ENCODE measurements around the gene BCAR1.

Gene BCAR1

DNA sequence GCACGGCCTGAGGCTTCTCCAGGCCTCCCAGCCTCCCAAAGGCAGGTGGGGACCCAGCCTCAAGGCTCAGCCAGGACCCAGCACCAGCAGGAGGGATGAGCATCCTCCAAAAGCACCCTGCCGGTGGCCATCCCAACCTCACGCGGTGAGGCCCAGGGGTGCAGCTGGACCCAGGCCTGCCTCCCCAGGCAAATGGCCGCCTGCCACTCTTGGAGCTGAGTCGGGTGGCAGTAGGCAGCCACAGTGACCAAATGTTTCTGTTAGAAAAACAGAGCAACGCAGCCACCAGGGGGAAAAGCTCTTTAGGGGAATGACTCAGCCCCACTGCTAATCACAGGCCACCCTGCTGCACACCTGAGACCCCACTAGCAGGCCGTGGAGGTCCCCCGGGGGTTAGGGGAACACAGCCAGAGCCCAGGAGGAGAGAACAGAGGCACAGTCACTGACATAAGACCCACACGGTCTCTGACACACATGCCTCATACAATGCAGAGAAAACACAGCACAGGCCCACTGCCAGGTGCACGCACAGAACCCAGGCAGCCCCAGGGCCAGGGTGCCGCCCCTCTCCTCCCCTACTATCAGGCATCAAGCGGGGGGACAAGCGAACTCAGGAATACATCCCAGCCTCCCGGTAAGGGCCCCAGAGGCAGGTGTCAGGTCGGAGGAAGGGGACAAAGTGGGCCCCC lies 12.4 kb downstream of the BCAR1 start:
- no peak for DNase-seq (ENCODE audit: low read depth)

- DNase-seq (ENCODE audit: low read depth), result no peak
Measured at GRCh38 chr16:75238132-75238852, 13.1 kb downstream of the BCAR1 start.

DNA sequence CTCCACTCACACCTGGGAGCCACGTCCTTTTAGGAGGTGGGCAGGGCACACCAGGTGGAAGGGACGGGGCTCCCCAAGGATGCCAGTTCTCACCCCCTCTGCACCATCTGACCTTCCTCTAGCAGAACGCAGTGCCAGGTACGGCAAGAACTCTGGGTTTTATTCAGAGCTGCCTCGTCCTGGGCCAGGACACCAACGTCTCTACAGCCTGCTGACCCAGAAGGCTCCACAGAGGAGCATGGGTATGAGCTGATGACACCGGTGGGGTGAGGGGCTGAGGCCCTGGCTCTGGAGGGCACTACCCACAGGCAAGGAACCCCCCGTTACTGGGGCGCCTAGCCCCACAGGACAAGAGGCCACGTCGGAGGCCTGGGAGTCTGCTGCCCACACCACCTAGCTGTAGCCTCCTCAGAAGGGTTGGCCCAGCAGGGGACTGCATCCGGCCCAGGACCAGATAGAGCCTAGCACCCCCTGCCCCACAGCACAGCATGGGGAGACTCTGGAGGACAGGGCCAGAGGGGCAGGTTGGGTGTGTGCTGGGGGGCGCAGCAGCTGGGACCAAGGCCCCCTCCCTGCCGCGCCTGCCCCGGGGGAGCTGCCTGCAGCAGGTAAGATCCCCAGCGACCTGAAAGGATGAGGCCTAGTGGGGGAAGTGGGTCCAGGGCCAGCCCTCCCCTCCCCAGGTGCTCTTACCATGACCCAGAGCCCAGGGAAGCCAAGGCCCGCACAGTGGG lies 13.9 kb downstream of the BCAR1 start:
- no peak for DNase-seq (ENCODE audit: low read depth)

GRCh38 chr16:75236736-75237397 lies 14.6 kb downstream of the BCAR1 start:
- no peak for DNase-seq (ENCODE audit: low read depth)

GRCh38 chr16:75236232-75236631 lies 15.2 kb downstream of the BCAR1 start:
- no peak for DNase-seq (ENCODE audit: low read depth)

DNA sequence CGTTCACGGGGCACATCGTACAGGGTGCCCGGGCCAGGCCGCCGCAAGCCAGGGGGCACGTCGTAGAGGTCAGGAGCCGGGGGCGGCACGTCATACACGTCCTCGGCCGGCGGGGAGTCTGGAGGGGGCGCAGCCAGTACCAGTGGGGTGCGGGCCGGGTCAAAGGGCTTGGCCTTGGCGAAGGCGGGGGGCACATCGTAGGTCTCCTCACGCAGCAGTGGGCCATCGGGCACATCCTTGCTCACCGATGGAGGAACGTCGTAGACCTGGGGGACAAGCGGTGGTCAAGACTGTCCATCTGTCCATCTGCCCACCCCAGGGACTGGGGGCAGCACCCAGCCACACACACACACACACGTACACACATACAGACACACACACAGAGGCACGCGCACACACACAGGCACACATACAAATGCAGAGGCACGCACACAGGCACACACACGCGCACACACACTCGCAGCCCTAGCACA lies 15.7 kb downstream of the BCAR1 start:
- no peak for DNase-seq (ENCODE audit: low read depth)

DNA sequence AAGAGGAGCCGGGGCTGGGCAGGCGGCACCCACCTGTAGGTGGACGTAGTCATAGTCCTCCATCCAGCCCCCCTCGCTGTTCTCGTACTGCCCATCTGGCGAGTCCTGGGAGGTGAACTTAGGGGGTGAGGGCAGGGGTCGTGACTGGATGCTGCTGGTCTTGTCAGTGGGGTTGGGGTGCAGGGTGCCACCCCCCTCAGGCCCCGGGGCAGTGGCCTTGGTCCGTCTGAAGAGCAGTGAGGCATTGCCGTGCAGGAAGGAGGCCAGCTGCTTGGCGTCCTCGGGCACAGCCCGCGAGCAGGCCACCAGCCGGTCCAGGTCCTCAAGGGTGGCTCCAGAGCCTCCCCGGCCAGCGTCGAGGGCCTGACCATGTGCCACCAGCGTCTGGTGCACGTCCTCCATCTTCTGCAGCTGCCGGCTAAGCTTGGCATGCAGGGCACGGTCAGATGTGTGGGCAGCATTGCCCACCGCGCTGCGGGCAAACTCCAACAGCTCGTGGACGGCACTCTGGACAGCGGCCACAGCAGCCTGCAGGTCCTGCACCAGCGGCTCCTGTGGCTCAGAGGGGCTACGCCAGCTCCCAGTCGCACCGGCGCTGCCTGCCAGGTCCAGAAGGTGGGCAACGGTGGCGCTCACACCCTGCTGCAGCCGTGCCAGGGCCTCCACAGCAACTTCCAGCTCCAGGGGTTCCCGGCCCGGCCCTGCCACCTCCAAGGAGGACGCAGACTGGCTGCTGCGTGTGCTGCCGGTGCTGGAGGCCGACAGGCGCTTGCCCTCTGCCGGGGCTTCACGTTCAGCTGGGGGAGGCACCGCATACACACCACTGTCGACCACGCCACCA lies 16.3 kb downstream of the BCAR1 start:
- DNase-seq (ENCODE audit: low read depth), result no peak

DNA sequence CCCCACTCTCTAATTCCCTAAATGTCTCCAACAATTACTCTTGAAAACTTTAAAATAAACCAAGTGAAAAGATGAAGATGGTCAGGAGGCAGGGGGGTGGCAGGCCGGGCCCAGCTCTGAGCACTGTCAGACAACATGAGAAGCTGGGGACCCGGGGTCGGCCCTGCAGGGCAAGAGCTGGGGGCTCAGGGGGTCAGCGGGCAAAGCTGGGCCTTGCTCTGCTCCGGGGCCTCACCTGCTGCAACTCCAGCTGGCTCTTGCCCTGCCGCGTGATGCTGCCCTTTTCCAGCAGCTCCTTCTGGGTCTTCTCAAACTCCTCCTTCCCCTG lies 17.8 kb downstream of the BCAR1 start:
- no peak for DNase-seq (ENCODE audit: low read depth)

- DNase-seq (ENCODE audit: low read depth), result no peak
Measured at GRCh38 chr16:75231570-75231969, 19.9 kb downstream of the BCAR1 start.

DNA sequence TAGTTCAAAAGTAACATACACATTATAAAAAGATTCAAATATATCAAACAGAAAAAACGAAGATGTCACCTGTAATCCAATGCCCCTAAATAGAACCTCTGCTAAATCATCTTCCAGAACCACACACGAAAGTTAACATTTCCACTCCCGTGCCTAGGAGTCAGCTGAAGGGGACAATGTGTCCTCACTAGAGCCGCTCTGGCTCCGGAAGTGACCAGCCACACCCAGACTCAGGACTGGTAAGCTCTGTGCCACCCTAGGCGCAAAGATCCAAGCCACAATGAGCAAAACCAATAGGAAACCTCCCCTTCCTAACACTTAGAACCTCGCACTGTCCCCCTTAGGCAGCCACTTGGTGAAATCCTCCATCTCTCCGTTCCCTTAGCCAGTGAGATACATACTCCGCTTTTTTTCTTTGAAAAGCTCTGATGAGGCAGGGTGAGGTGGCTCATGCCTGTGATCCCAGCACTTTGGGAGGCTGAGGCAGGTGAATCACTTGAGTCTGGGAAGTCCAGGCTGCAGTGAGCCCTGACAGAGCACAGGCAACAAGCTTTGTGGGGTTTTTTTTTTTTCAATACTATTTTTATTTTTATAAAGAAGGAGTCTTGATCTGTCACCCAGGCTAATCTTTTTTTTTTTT lies 20.8 kb downstream of the BCAR1 start:
- no peak for DNase-seq (ENCODE audit: low read depth)

- DNase-seq (ENCODE audit: low read depth), result no peak
Measured at GRCh38 chr16:75229172-75230031, 22.0 kb downstream of the BCAR1 start.

DNA sequence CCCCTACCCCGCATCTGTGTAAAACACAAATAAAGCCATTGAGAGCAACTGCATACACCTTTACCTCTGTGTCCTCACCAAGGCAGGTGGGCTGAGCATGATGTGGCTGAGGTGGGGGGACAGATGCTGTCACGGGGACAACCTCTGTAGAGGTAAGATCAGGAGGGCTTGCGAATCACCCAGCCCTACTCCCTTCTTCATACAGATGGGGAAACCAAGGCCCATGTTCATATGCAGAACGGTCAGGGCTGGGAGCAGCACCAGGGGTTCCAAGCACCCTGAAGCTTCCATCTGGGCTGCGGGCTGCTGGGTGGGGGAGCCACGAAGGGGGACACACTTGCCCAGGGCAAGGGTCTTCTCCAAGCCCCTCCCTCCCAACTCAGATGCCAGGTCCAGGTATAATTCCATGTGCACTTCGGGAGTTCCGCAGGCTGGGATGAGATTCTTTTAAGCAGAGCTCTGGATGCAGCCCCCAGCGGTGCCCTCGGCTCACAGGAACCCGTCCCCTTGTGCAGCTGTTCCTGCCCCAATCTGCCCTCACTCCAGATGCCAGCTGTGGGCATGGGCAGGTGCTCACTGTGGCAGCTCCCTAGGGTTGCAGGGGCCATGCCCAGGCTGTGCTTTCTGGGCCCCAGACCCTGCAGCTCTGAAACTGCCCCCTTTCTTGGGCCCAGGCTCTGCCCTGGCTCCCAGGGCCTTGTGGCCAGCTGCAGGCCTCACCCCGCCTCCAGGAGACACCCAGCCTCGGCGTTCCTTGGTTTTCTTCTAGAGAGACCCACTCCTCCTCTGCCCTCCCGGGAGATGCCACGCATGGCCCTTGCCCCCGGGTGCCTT lies 23.1 kb downstream of the BCAR1 start:
- no peak for DNase-seq (ENCODE audit: low read depth)

GRCh38 chr16:75227361-75228142 lies 23.9 kb downstream of the BCAR1 start:
- no peak for DNase-seq (ENCODE audit: low read depth)

DNA sequence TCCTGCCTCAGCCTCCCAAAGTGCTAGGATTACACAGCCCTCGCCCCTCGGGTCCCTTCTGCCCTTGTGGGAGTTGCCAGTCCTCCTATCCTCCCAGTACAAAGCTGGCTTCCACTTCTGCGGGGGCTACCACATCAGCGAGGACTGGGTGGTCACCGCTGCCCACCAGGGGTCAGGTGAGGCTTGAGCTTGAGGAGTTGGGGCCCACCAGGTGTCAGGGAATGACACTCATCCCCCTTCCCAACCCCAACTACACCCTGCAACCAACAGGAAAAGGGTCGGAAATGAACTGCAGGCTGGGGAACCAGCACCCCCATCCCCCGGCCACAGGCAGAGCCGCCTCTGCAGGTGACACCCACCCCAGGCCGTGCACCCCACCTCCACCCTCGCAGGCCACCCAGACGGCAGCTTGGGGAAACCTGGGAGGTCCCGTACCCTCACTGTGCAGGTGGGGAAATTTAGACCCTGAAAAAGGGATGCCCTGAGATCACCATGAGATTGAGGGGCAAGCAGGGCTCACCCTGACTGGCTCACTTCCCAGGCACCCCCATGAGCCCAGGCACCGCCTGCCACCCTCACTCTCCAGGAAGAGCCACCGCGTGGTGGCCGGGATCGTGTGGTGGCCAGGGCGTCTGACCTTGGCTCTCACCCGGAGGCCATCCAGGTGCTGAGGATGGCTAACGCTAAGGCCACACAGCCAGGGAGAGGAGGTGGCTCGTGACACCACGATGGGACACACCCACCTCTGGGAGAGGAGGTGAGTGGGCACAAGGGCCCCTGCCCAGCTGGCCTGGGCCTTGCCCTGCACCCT lies 24.7 kb downstream of the BCAR1 start:
- DNase-seq (ENCODE audit: low read depth), result no peak

DNA sequence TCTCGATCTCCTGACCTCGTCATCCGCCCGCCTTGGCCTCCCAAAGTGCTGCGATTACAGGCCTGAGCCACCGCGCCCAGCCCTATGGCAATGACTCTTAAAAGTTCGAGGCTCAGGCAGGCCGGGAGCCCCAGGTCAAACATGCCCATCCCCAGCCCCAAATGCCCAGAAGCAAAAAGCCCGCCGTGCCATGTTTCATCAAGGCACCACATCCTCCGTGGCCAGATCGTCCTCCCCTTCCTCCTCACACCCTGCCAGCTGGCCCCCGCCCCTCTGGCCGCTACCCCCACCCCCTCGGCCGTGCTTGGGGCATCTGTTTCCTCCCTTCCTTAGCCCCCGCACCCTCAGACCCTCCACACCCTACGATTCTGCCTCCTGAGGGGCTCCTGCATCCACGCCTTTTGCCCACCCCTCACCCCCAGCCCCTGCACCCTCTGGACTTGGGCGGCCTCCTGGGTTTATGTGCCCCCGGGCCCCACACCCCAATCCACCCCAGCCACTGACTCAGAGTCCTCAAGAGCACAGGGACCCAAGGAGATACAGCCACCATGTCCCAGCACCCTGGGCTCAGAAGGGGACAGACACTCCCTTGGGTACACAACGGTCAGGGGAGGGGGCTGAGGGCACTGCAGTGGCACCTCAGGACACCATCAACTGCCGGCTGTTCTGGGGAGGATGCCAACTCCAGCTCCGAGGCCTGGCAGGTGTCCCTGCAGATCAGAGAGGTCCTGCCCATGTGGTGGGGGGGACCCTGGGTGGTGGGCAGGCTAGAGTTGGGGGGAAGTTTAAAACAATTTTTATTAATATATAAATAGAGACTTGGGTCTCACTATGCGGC lies 25.5 kb downstream of the BCAR1 start:
- DNase-seq (ENCODE audit: low read depth), result no peak

DNA sequence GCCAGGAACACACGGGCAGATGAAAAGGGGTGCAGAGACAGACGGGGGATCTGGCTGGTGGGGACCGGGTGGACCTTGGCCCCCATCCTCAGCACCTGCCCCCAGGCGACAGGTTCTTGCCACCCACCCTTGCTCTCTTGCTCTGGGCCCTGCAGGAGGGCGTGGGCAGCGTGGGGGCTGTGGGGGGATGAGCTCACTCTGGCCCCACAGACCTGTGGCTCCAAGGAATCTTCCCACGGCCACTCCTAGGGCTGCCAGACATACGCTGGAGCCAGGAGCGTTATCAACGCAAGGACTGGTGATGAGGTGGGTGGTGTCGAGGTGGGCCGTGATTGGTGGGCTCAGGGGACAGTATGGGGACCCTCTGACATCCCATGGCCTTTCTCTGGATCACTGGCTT lies 26.3 kb downstream of the BCAR1 start:
- DNase-seq (ENCODE audit: low read depth), result no peak
